ENCODE results near the gene STK25. TPM values are rescaled to one million over a fixed set of nuclear protein-coding genes. Genes with fewer than 3 reads are reported as not detected.

Gene STK25
- total and polyA plus RNA-seq, 10 of the 15 experiments (the other 5 are each of a cell fraction or from before 2014, with no cell fraction given), result 6.0 to 154 (median 89.3) TPM

GRCh38 chr2:241481687-241482086 is 26.7 kb downstream of the STK25 start (continued):
- TF ChIP-seq ZNF687 (IDR thresholded peaks at IDR 0.05) (no peak), RELA (IDR thresholded peaks at IDR 0.05; ENCODE audit: borderline replicate concordance, partially characterized antibody) (no peak), ASH2L (IDR thresholded peaks at IDR 0.05; ENCODE audit: borderline replicate concordance, low read depth) (no peak), POU2F2 (IDR thresholded peaks at IDR 0.05; ENCODE audit: borderline replicate concordance, low read depth, low read length) (no peak), BHLHE40 (IDR thresholded peaks at IDR 0.05; ENCODE audit: borderline replicate concordance in 1 of 2, low read depth in 2 of 2, low read length in 1 of 2) (no peak), POLR2A (IDR thresholded peaks at IDR 0.05; ENCODE audit: low read depth, low read length) (no peak), IKZF1 (conservative IDR thresholded peaks at IDR 0.05) (no peak), RUNX3 (IDR thresholded peaks at IDR 0.05; ENCODE audit: low read length) (no peak), USF2 (IDR thresholded peaks at IDR 0.05; ENCODE audit: borderline replicate concordance, low read depth, low read length) (no peak), ZNF207 (IDR thresholded peaks at IDR 0.05; ENCODE audit: borderline replicate concordance) (no peak)
